A673 (cell line): ENCODE data around the gene TMEM30A.

Experiments used
- CTCF ChIP-seq: fragments of 300-800, 200-600 bp; sonication (generic); conservative IDR thresholded peaks from 2 replicates; pipeline ENCODE4 v1.5.1; 2017; ENCODE audit warnings: low read depth, mild to moderate bottlenecking, antibody characterized with exemption, low read length, moderate library complexity, mixed read lengths
- EZH2 ChIP-seq: fragments of 200-600 bp; sonication (generic); IDR thresholded peaks from 2 replicates; pipeline ENCODE4 v1.6.1; 2017; ENCODE audit warnings: borderline replicate concordance, low read depth, mild to moderate bottlenecking, mixed read lengths, antibody characterized with exemption, low read length; ENCODE audit not compliant: poor library complexity, severe bottlenecking

DNA sequence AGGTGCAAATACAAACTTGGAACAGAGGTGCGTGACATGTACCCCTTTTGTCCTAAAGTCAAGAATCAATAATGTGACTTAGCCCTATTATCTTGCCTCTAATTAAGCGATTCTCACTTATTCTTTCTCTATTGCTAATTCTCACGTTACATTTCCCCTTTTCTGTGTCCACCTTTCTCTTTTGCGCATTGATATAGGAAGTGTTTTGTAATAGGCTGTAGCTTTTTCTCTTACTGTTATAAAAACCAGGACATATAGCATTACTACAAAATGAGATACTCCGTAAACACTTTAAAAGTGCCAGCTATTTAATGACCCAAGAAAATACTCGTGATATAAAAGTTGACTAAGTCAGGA, 669 bp upstream of the TMEM30A start:
- no peak for TF ChIP-seq CTCF
- TF ChIP-seq EZH2 = no peak
